A673 (cell line): ENCODE measurements around the gene DIS3L2.

Experiments used
- EZH2 ChIP-seq: fragments of 200-600 bp; sonication (generic); IDR thresholded peaks from 2 replicates; pipeline ENCODE4 v1.6.1; 2017; ENCODE audit warnings: borderline replicate concordance, low read depth, mild to moderate bottlenecking, mixed read lengths, antibody characterized with exemption, low read length; ENCODE audit not compliant: poor library complexity, severe bottlenecking
- TF ChIP-seq, protein P1 (sequence below): fragments of 300-800, 200-600 bp; sonication (generic); conservative IDR thresholded peaks from 2 replicates; pipeline ENCODE4 v1.5.1; 2017; ENCODE audit warnings: low read depth, mild to moderate bottlenecking, antibody characterized with exemption, low read length, moderate library complexity, mixed read lengths

DNA sequence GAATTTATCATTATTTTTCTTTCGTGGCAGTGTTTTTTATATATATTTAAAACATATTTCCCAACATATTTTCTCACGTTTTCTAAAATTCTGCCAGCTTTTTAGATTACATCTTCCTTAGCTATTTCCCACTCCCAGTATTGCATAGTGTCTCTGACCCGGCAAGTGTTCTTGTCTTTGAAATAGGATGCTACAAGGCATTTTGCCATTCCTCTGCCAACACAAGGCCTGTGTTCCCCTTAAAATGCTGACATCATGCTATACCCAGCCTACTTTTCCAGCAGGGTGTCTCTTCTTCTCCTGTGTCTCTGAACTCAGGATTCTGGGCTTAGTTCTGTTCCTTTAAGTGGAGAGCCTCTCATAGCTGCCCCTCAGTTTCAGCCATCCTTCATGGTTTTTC lies 115.2 kb downstream of the DIS3L2 start:
- TF ChIP-seq, protein P1, sequence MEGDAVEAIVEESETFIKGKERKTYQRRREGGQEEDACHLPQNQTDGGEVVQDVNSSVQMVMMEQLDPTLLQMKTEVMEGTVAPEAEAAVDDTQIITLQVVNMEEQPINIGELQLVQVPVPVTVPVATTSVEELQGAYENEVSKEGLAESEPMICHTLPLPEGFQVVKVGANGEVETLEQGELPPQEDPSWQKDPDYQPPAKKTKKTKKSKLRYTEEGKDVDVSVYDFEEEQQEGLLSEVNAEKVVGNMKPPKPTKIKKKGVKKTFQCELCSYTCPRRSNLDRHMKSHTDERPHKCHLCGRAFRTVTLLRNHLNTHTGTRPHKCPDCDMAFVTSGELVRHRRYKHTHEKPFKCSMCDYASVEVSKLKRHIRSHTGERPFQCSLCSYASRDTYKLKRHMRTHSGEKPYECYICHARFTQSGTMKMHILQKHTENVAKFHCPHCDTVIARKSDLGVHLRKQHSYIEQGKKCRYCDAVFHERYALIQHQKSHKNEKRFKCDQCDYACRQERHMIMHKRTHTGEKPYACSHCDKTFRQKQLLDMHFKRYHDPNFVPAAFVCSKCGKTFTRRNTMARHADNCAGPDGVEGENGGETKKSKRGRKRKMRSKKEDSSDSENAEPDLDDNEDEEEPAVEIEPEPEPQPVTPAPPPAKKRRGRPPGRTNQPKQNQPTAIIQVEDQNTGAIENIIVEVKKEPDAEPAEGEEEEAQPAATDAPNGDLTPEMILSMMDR, result no peak
- no peak for TF ChIP-seq EZH2
